ENCODE measurements around the gene ANAPC2. TPM values are rescaled to one million over a fixed set of nuclear protein-coding genes. Genes with fewer than 3 reads are reported as not detected.

Gene ANAPC2
- total RNA-seq, 2 donors from 2014 or later: 56.9 to 63.5 TPM

DNA sequence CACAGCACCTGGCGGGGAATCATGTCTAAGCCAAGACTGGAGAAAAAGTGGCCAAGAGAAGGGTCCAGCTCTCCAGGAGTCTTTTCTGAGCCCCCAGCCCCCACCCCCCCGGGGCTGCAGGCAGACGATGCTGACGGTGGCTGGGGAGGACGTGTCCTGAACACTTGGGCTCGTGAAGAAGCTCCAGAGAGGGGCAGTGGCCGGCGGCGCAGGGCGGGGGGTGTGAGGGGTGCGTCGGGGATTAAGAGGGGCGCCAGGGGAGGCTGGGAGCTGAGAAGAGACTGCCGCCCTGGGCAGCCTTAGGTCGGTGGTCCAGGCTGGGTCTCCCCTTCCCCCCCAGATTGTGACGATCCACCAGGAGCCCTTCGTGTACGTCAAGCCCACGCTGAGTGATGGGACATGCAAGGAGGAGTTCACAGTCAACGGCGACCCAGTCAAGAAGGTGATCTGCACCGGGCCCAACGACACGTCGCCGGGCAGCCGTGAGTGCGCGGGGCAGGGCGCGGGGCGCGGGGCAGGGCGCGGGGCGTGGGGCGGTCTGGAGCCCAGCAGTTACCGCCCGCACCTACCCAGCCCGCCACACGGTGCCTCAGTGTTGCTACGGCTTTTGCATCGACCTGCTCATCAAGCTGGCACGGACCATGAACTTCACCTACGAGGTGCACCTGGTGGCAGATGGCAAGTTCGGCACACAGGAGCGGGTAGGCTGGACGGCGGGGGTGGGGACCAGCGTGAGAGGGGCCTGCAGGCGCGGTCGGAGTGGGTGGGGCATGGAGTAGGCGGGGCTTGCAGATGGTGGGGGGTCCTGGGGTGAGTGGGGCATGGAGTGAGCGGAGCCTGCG, 27.4 kb downstream of the ANAPC2 start:
- ATAC-seq (replicated peaks in 1 of 2) (no peak), DNase-seq (peak in 1 of 2 donors; percentile 25)
- no peaks in the 10 kb centered on the region for H3K36me3 Mint-ChIP-seq (ENCODE audit: insufficient read depth in 2 of 2)
- H3K27me3 Mint-ChIP-seq (ENCODE audit: low read depth): peaks cover 35% of the 10 kb centered on the region
- no peak overlapping the region for H3K27ac Mint-ChIP-seq
- peaks cover 12% of the 10 kb centered on the region for H3K4me1 Mint-ChIP-seq (ENCODE audit: low read depth)
- H3K4me3 Mint-ChIP-seq: no peak overlapping the region
- no peaks in the 10 kb centered on the region for H3K9me3 Mint-ChIP-seq

DNA sequence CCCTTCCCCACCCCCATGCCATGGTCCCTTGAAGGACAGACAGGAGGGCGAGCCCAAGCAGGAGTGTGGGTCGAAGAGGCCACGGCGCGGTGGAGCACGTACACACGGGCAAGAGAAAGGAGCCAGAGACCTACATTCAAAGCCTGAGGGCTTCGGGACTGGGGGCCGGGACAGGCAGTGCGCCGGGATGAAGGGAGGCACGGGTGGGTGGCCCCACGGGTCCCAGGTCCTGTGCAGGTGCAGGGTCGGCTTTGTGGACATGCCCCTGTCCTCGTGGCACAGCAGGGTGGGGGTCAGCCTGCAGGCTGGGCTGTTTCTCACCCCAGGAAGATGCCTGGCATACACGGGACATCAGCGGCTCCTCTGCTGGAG, 28.3 kb downstream of the ANAPC2 start:
- H3K27ac Mint-ChIP-seq: no peak overlapping the region
- H3K9me3 Mint-ChIP-seq: no peaks in the 10 kb centered on the region
- DNase-seq: no peak
- no peak overlapping the region for H3K4me3 Mint-ChIP-seq
- peaks cover 12% of the 10 kb centered on the region for H3K4me1 Mint-ChIP-seq (ENCODE audit: low read depth)
- ATAC-seq (replicated peaks in 1 of 2): no peak
- no peaks in the 10 kb centered on the region for H3K36me3 Mint-ChIP-seq (ENCODE audit: insufficient read depth in 2 of 2)
- peaks cover 40% of the 10 kb centered on the region for H3K27me3 Mint-ChIP-seq (ENCODE audit: low read depth)

DNA sequence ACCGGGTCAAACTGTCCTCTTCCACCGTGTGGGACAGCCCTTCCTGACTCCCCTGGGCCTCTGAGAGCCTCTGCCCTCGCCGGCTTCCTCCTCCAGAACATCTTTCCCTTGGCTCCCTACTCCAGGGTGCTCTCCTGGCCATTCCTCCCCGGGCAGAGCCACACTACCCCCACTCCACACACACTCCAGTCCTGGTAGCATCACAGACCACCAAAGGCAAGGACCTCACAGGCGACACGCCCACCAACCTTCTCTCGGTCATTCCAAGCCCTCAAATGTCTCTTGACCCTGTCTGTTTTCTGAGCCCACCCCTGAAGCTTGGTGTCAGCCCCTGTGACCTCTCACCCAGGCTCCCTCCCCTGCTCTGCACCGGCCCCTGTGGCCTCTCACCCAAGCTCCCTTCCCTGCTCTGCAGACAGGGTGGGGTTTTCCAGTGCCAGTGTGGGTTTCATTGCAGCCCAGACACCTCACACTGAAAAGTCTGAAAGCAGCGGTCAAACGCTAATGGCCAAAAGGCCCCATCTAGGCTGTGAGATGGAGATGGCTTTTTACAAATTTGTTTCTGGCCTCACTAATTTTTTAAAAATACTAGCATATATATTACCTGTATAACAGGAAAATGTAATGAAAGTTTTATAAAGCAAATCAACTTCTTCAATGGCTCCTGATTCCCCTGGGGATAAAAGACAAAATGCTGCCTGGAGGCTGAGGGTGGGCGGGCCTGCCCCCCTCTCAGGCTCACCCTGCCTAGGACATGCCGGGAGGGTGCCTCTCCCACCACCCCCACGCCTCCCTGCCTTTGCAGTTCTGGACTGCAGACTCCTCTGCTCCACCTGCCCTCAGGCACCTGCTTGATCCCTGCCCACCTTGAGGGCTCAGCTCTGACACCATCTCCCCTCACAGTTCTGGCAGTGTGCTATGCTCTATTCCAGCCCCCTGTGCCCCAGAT, 29.0 kb downstream of the ANAPC2 start:
- H3K27me3 Mint-ChIP-seq (ENCODE audit: low read depth): peaks cover 45% of the 10 kb centered on the region
- no peaks in the 10 kb centered on the region for H3K9me3 Mint-ChIP-seq
- DNase-seq (no peak), ATAC-seq (replicated peaks in 1 of 2) (no peak)
- no peak overlapping the region for H3K4me3 Mint-ChIP-seq
- H3K4me1 Mint-ChIP-seq (ENCODE audit: low read depth): peaks cover 12% of the 10 kb centered on the region
- no peak overlapping the region for H3K27ac Mint-ChIP-seq
- H3K36me3 Mint-ChIP-seq (ENCODE audit: insufficient read depth in 2 of 2): no peaks in the 10 kb centered on the region

DNA sequence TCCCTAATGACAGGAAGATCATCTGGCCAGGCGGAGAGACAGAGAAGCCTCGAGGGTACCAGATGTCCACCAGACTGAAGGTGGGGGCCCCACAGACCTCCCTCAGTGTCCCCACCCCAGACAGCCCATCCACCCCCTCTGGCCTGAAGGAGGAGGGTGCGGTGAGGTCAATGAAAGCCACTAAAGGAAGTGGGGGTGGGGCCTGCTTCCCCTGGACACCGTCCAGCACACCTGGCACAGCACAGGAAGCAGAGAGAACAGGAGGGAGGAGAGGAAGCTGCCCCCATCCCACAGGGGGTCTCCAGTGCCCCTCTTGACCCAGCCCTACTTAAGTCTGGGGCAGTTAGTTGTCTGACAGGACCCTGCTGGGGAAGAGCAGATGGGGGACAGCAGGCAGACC, 29.7 kb downstream of the ANAPC2 start:
- ATAC-seq (replicated peaks in 1 of 2) (no peak), DNase-seq (no peak)
- Mint-ChIP-seq H3K27ac (no peak overlapping the region), H3K36me3 (ENCODE audit: insufficient read depth in 2 of 2) (no peaks in the 10 kb centered on the region), H3K4me3 (no peak overlapping the region), H3K27me3 (ENCODE audit: low read depth) (peaks cover 45% of the 10 kb centered on the region), H3K4me1 (ENCODE audit: low read depth) (peaks cover 12% of the 10 kb centered on the region), H3K9me3 (no peaks in the 10 kb centered on the region)

DNA sequence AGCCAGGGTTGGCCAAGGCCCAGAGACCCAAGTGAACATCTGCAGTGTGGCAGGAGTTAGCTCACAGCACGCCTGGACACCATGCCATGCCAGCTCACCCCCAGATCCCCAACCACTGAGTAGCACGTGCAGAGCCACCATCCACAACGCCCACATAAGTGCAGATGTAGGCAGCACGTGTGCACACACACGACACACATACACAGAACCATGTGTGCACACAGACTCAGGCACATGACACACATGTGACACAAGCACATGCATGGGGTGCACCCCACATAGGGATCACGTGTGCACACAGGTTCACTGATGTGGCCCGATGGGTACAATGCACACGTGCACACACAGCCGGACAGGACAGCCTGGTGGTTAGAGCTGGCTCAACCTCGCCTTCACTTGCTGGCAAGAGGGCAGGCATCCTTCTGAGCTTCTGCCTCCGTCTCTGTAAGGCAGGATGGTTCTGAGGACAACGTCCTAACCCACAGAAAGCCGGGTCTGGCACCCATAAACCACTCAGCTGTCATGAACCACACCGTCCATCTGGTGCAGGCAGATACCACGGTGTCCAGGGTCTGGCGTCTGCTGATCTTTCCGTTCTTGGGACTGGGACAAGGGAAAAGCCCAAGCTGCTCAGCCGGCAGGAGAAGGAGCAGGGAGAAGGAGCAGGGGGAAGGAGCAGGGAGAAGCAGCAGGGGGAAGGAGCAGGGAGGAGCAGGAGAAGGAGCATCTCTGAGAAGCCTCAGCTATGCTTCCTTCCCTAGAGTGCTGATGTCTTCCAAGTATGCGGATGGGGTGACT, 30.5 kb downstream of the ANAPC2 start:
- peak overlapping the region in 1 of 2 donors; percentile 73 for H3K4me3 Mint-ChIP-seq
- H3K27ac Mint-ChIP-seq: no peak overlapping the region
- ATAC-seq (replicated peaks in 1 of 2) (no peak), DNase-seq (no peak)
- H3K4me1 Mint-ChIP-seq (ENCODE audit: low read depth): peaks cover 12% of the 10 kb centered on the region
- peaks cover 45% of the 10 kb centered on the region for H3K27me3 Mint-ChIP-seq (ENCODE audit: low read depth)
- no peaks in the 10 kb centered on the region for H3K36me3 Mint-ChIP-seq (ENCODE audit: insufficient read depth in 2 of 2)
- H3K9me3 Mint-ChIP-seq: no peaks in the 10 kb centered on the region

DNA sequence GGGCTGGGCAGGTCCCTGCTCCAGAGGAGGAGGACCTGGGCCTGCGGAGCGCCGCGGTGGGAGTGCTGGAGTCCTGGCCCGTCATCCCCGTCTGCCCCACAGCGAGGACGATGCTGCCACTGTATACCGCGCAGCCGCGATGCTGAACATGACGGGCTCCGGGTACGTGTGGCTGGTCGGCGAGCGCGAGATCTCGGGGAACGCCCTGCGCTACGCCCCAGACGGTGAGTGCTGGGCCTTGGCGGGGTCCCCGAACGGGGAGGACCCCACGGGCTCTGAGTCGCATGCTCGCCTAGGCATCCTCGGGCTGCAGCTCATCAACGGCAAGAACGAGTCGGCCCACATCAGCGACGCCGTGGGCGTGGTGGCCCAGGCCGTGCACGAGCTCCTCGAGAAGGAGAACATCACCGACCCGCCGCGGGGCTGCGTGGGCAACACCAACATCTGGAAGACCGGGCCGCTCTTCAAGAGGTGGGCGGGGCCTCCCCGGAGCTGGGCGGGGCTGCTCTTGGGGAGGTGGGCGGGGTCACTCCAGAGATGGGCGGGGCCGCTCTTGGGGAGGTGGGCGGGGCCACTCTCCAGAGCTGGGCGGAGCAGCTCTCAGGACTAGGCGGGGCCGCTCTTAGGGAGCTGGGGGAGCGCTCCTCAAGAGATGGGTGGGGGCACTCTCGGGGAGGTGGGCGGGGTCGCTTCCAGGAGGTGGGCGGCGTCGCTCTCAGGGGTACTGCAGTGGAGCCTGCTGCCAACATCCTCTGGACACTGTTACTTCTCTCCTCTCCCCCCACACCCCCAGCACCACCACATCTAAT, 31.6 kb downstream of the ANAPC2 start:
- DNase-seq (peak; percentile 69 to 72), ATAC-seq (replicated peaks in 1 of 2) (peak; percentile 68 to 74)
- H3K4me1 Mint-ChIP-seq (ENCODE audit: low read depth): peaks cover 12% of the 10 kb centered on the region
- no peaks in the 10 kb centered on the region for H3K36me3 Mint-ChIP-seq (ENCODE audit: insufficient read depth in 2 of 2)
- H3K4me3 Mint-ChIP-seq: peak overlapping the region; percentile 69 to 73
- no peak overlapping the region for H3K27ac Mint-ChIP-seq
- peaks cover 45% of the 10 kb centered on the region for H3K27me3 Mint-ChIP-seq (ENCODE audit: low read depth)
- no peaks in the 10 kb centered on the region for H3K9me3 Mint-ChIP-seq

DNA sequence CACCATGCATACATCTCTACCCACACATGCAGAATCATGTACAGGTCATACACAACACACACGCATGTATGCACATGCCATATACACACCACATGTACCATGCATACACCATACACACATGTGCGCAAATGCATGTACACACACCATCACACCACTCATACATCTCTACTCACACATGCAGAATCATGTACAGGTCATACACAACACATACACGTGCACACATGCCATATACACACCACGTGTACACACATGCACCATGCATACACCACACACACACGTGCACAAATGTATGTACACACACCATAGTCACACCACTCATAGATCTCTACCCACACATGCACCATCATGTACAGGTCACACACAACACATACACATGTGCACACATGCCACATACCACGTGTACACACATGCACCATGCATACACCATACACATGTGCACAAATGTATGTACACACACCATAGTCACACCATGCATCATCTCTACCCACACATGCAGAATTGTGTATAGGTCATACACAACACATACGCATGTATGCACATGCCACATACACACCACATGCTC, 35.4 kb downstream of the ANAPC2 start:
- Mint-ChIP-seq H3K27ac (no peak overlapping the region), H3K36me3 (ENCODE audit: insufficient read depth in 2 of 2) (no peaks in the 10 kb centered on the region), H3K27me3 (ENCODE audit: low read depth) (peaks cover 21% of the 10 kb centered on the region), H3K4me3 (no peak overlapping the region), H3K4me1 (ENCODE audit: low read depth) (peaks cover 7% of the 10 kb centered on the region), H3K9me3 (no peaks in the 10 kb centered on the region)
- DNase-seq (no peak), ATAC-seq (replicated peaks in 1 of 2) (no peak)

DNA sequence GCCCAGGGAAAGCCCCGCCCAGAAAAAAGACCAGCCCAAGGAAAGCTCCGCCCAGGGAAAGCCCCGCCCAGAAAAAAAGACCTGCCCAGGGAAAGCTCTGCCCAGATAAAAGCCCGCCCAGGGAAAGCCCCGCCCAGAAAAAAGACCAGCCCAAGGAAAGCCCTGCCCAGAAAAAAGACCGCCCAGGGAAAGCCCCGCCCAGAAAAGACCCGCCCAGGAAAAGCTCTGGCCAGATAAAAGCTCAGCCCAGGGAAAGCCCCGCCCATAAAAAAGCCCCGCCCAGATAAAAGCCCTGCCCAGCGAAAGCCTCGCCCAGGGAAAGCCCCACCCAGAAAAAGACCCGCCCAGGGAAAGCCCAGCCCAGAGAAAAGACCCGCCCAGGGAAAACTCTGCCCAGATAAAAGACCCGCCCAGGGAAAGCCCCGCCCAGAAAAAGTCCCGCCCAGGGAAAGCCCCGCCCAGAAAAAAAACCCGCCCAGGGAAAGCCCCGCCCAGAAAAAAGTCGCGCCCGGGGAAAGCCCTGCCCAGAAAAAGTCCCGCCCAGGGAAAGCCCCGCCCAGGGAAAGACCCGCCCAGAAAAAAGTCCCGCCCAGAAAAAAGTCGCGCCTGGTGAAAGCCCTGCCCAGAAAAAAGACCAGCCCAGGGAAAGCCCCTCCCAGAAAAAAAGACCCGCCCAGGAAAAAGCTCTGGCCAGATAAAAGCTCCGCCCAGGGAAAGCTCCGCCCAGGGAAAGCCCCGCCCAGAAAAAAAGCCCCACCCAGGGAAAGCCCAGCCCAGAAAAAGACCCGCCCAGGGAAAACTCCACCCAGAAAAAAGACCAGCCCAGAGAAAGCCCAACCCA, 37.5 kb downstream of the ANAPC2 start:
- peak; percentile 77 to 79 for ATAC-seq (replicated peaks in 1 of 2)
- Mint-ChIP-seq H3K36me3 (ENCODE audit: insufficient read depth in 2 of 2) (no peaks in the 10 kb centered on the region), H3K4me1 (ENCODE audit: low read depth) (peaks cover 7% of the 10 kb centered on the region), H3K27me3 (ENCODE audit: low read depth) (peaks cover 14% of the 10 kb centered on the region), H3K4me3 (peak overlapping the region; percentile 51 to 69), H3K27ac (no peak overlapping the region), H3K9me3 (no peaks in the 10 kb centered on the region)
- peak; percentile 88 to 92 for DNase-seq

DNA sequence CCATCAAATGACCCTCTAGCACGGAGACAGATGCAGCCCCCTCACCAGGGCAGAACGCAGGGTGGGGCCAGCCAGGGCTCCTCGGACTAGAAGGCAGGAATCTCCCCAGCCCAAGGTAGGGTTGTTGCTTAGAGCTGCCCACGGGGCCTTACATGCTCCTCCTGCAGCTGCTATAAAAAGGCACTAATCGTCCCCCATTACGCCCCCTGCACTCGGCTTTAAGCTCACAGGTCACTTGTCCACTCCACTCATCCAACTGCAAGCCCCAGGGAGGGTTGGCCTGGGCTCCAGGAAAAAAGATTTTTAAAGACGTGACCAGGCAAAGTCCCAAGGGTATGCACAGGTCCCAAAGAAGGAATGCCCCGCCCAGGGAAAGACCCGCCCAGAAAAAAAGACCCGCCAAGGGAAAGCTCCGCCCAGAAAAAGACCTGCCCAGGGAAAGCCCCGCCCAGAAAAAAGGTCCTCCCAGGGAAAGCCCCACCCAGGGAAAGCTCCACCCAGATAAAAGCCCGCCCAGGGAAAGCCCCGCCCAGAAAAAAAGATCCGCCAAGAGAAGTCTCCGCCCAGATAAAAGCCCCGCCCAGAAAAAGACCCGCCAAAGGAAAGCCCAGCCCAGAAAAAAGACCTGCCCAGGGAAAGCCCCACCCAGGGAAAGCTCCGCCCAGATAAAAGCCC, 38.3 kb downstream of the ANAPC2 start:
- H3K27me3 Mint-ChIP-seq (ENCODE audit: low read depth): peaks cover 11% of the 10 kb centered on the region
- H3K36me3 Mint-ChIP-seq (ENCODE audit: insufficient read depth in 2 of 2): no peaks in the 10 kb centered on the region
- peak overlapping the region; percentile 10 for H3K27ac Mint-ChIP-seq
- H3K4me1 Mint-ChIP-seq (ENCODE audit: low read depth): peaks cover 7% of the 10 kb centered on the region
- ATAC-seq (replicated peaks in 1 of 2) (peak in 1 of 2 donors; percentile 12), DNase-seq (peak in 1 of 2 donors; percentile 29)
- H3K9me3 Mint-ChIP-seq: no peaks in the 10 kb centered on the region
- H3K4me3 Mint-ChIP-seq: peak overlapping the region; percentile 4 to 46

DNA sequence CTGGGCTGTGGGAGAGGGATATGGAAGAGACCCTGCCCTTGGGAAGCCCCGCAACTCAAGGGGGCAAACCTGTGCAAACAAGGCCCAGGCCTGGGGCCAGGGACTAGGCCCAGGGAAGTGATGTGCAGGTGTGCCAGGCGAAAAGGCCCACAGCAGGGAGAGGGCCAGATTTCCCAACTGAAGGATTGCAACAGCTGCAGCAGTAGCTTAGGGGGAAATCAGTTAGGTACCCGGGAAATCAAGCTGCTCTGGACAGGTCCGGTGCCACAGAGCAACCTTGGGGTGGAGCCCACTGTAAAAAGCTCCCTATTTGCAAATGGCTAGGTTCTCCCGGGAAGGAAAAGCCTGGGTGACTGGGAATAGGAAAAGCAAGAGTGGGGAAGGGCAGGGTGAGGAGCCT, 39.0 kb downstream of the ANAPC2 start:
- no peak for ATAC-seq (replicated peaks in 1 of 2)
- no peaks in the 10 kb centered on the region for H3K9me3 Mint-ChIP-seq
- DNase-seq: no peak
- H3K27ac Mint-ChIP-seq: no peak overlapping the region
- H3K36me3 Mint-ChIP-seq (ENCODE audit: insufficient read depth in 2 of 2): no peaks in the 10 kb centered on the region
- peaks cover 4% of the 10 kb centered on the region for H3K27me3 Mint-ChIP-seq (ENCODE audit: low read depth)
- H3K4me3 Mint-ChIP-seq: no peak overlapping the region
- H3K4me1 Mint-ChIP-seq (ENCODE audit: low read depth): peaks cover 7% of the 10 kb centered on the region

DNA sequence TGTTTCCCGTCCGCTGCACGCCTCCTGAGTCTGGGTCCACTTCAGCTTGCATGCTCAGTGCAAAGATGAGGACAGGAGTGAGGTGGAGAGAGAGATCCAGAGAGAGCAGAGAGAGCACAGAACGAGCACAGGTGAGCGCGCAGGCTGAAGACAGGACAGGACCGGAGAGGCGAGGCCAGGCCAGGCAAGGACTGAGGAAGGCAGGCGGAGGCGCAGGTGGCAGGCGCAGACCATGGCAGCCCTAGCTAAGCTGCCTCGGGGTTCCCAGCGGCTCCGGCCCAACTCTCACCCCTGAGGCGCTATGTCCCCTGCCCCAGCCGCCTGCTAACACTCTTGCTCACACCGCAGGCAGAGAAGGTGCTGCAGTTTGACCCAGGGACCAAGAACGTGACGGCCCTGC, 39.7 kb downstream of the ANAPC2 start:
- Mint-ChIP-seq H3K4me1 (ENCODE audit: low read depth) (peaks cover 7% of the 10 kb centered on the region), H3K9me3 (no peaks in the 10 kb centered on the region), H3K36me3 (ENCODE audit: insufficient read depth in 2 of 2) (no peaks in the 10 kb centered on the region), H3K27ac (no peak overlapping the region), H3K27me3 (ENCODE audit: low read depth) (peaks cover 4% of the 10 kb centered on the region), H3K4me3 (no peak overlapping the region)
- ATAC-seq (replicated peaks in 1 of 2): no peak
- no peak for DNase-seq

All from activated T-cell treated with anti-CD3 and anti-CD28 coated beads, Interleukin-2, amount 50 U/mL, for 72 hours (primary cell).